Measurements from ENCODE around the gene CST2. TPM values are rescaled to one million over a fixed set of nuclear protein-coding genes. Genes with fewer than 3 reads are reported as not detected.
A peak's percentile ranks its signal among the peaks of the same experiment; 100 is the strongest.

CST2 gene
- polyA plus RNA-seq, 1 donor (not counting 4 experiments of a cell fraction or from before 2014, with no cell fraction given), result not detected

DNA sequence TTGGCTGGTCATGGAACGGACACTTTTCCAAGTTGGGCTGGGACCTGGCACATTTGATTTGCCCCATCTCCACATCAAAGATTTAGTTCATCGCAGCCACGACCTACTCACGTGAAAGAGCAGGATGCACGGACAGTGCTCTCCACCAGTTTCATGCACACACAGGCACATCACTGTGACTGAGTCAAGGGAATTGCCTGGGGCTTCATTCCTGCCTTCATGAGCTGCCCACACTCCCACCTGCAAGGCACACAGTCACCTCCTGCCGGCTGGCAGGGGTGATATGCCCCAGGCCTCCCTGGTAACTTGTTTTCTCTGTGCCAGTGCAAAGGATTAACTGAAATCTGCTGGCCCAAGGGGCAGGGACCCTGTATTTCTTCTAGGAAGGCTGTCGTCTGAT, 52.4 kb downstream of the CST2 start:
- Histone ChIP-seq H3K9ac (ENCODE audit: control insufficient read depth, extremely low read depth, insufficient read depth, low read length) (no peak overlapping the region), H3K79me2 (ENCODE audit: control insufficient read depth, insufficient read depth, low read length) (no peaks in the 10 kb centered on the region), H3K4me3 (ENCODE audit: control insufficient read depth in 2 of 3, extremely low read depth in 1 of 3, insufficient read depth in 2 of 3, low read depth in 1 of 3, low read length in 3 of 3) (no peak overlapping the region), H4K20me1 (ENCODE audit: control insufficient read depth, extremely low read depth, insufficient read depth, low read length) (no peaks in the 10 kb centered on the region), H3K27ac (ENCODE audit: control insufficient read depth, insufficient read depth, low read length) (no peak overlapping the region), H3K4me1 (ENCODE audit: control insufficient read depth, extremely low read depth, insufficient read depth, low read length) (no peaks in the 10 kb centered on the region), H3K9me1 (ENCODE audit: control insufficient read depth, extremely low read depth, insufficient read depth, low read length) (no peaks in the 10 kb centered on the region), H2AFZ (ENCODE audit: control insufficient read depth, low read length) (no peak overlapping the region), H3K9me3 (ENCODE audit: control insufficient read depth, low read depth, low read length) (no peaks in the 10 kb centered on the region), H3K36me3 (ENCODE audit: control insufficient read depth in 2 of 2, extremely low read depth in 1 of 2, insufficient read depth in 2 of 2, low read length in 2 of 2) (no peaks in the 10 kb centered on the region), H3K4me2 (ENCODE audit: control insufficient read depth, extremely low read depth, insufficient read depth, low read depth, low read length) (no peak overlapping the region), H3K27me3 (ENCODE audit: control insufficient read depth, extremely low read depth, insufficient read depth, low read length) (no peaks in the 10 kb centered on the region)
- peak; percentile 48 for FAIRE-seq
- dilution Hi-C loops (cut with MboI; ENCODE audit: extremely low pct_ligation_motif_present, low sequenced_read_pairs), result no loop called here
- no peak for DNase-seq (ENCODE audit: low read depth, low spot score)
- TF ChIP-seq, protein P1, sequence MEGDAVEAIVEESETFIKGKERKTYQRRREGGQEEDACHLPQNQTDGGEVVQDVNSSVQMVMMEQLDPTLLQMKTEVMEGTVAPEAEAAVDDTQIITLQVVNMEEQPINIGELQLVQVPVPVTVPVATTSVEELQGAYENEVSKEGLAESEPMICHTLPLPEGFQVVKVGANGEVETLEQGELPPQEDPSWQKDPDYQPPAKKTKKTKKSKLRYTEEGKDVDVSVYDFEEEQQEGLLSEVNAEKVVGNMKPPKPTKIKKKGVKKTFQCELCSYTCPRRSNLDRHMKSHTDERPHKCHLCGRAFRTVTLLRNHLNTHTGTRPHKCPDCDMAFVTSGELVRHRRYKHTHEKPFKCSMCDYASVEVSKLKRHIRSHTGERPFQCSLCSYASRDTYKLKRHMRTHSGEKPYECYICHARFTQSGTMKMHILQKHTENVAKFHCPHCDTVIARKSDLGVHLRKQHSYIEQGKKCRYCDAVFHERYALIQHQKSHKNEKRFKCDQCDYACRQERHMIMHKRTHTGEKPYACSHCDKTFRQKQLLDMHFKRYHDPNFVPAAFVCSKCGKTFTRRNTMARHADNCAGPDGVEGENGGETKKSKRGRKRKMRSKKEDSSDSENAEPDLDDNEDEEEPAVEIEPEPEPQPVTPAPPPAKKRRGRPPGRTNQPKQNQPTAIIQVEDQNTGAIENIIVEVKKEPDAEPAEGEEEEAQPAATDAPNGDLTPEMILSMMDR (optimal IDR thresholded peaks at IDR 0.05 in 1 of 3, IDR thresholded peaks at IDR 0.05 in 1 of 3, conservative IDR thresholded peaks at IDR 0.05 in 1 of 3; ENCODE audit: extremely low read depth in 1 of 3, insufficient read depth in 2 of 3, low read length in 3 of 3), result no peak
- TF ChIP-seq EZH2 (IDR thresholded peaks at IDR 0.05; ENCODE audit: low read length), result no peak

Other genes with a start within 250 kb of the CST2 start
- gene CST9, start 220.8 kb downstream of the CST2 start, polyA plus RNA-seq, result not detected in 3 replicates
- 193 to 339 TPM (median 194 TPM) in 3 replicates for gene CST3, start 188.8 kb downstream of the CST2 start, polyA plus RNA-seq
- not detected in 3 replicates for gene CST4, start 137.7 kb downstream of the CST2 start, polyA plus RNA-seq
- gene CST1, start 75.8 kb downstream of the CST2 start, polyA plus RNA-seq, result not detected in 3 replicates
- gene CST5, start 53.0 kb upstream of the CST2 start, polyA plus RNA-seq, result not detected in 3 replicates
- gene GGTLC1, start 162.1 kb upstream of the CST2 start, polyA plus RNA-seq, result not detected in 3 replicates

Measured in keratinocyte (primary cell).